Epithelial cell of esophagus (primary cell): Measurements from ENCODE around the gene PTPN14.

Experiments
- DNase-seq: peaks from one replicate; pipeline ENCODE4 v3.0.0; 2010; ENCODE audit warnings: low read depth
- H3K4me3 ChIP-seq: 2 replicates; pipeline ENCODE4 v1.5.1; 2011; ENCODE audit warnings: mild to moderate bottlenecking, low read length, control low read depth
- TF ChIP-seq, protein P1 (sequence below): IDR thresholded peaks from 2 replicates; pipeline ENCODE4 v1.5.1; 2011; ENCODE audit warnings: low read depth, mild to moderate bottlenecking, low read length, control low read depth, inconsistent platforms; ENCODE audit not compliant: insufficient read depth; ENCODE audit errors: missing control alignments

Gene PTPN14

GRCh38 chr1:214439352-214440119, 111.9 kb downstream of the PTPN14 start:
- TF ChIP-seq, protein P1, sequence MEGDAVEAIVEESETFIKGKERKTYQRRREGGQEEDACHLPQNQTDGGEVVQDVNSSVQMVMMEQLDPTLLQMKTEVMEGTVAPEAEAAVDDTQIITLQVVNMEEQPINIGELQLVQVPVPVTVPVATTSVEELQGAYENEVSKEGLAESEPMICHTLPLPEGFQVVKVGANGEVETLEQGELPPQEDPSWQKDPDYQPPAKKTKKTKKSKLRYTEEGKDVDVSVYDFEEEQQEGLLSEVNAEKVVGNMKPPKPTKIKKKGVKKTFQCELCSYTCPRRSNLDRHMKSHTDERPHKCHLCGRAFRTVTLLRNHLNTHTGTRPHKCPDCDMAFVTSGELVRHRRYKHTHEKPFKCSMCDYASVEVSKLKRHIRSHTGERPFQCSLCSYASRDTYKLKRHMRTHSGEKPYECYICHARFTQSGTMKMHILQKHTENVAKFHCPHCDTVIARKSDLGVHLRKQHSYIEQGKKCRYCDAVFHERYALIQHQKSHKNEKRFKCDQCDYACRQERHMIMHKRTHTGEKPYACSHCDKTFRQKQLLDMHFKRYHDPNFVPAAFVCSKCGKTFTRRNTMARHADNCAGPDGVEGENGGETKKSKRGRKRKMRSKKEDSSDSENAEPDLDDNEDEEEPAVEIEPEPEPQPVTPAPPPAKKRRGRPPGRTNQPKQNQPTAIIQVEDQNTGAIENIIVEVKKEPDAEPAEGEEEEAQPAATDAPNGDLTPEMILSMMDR = no peak
- peak; percentile 100 for DNase-seq
- peak overlapping the region; percentile 23 for H3K4me3 ChIP-seq

- TF ChIP-seq, protein P1 = no peak
- no peak for DNase-seq
- no peak overlapping the region for H3K4me3 ChIP-seq
Observed at GRCh38 chr1:214438530-214438929, 112.9 kb downstream of the PTPN14 start.

GRCh38 chr1:214438075-214438474, 113.3 kb downstream of the PTPN14 start:
- no peak for DNase-seq
- H3K4me3 ChIP-seq = no peak overlapping the region
- TF ChIP-seq, protein P1 = no peak

GRCh38 chr1:214435867-214436266, 115.5 kb downstream of the PTPN14 start:
- DNase-seq = no peak
- TF ChIP-seq, protein P1 = no peak
- no peak overlapping the region for H3K4me3 ChIP-seq

GRCh38 chr1:214432245-214432644, 119.2 kb downstream of the PTPN14 start:
- no peak for DNase-seq
- TF ChIP-seq, protein P1 = no peak
- H3K4me3 ChIP-seq = no peak overlapping the region

GRCh38 chr1:214429951-214430770, 121.2 kb downstream of the PTPN14 start:
- H3K4me3 ChIP-seq = no peak overlapping the region
- TF ChIP-seq, protein P1 = no peak
- no peak for DNase-seq
